ENCODE results near the gene GRID2. TPM values are rescaled to one million over a fixed set of nuclear protein-coding genes. Genes with fewer than 3 reads are reported as not detected.

GRID2 gene
- total and polyA plus RNA-seq, 11 donors = 0.29 to 0.38 (median 0.33) TPM; not detected in 8

DNA sequence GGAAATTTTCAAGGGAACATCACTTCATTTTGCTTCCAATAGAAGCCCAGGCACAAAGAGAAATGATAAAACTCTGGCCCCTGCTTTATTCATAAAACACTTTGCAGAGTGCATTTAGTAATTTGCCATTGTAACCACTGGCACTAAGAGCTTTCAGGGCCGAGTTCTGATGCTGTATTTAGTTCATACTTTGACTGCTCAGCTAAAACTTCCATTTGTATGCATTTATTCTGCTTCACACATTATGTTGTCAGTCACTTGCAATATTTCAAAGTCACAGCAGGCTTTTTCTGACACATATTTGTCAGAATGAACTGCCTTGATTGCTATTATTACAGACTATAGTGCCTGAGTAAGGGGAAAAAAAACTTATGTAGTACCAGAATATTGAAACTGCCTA lies 1350.4 kb downstream of the GRID2 start:
- intact Hi-C loops (cut with DNase I) = no loop called here
- no peak for ATAC-seq
- no peaks in the 10 kb centered on the region for H3K27me3 ChIP-seq
- no peaks in the 10 kb centered on the region for H3K4me1 ChIP-seq
- H3K4me3 ChIP-seq = no peak overlapping the region
- TF ChIP-seq, protein P1, sequence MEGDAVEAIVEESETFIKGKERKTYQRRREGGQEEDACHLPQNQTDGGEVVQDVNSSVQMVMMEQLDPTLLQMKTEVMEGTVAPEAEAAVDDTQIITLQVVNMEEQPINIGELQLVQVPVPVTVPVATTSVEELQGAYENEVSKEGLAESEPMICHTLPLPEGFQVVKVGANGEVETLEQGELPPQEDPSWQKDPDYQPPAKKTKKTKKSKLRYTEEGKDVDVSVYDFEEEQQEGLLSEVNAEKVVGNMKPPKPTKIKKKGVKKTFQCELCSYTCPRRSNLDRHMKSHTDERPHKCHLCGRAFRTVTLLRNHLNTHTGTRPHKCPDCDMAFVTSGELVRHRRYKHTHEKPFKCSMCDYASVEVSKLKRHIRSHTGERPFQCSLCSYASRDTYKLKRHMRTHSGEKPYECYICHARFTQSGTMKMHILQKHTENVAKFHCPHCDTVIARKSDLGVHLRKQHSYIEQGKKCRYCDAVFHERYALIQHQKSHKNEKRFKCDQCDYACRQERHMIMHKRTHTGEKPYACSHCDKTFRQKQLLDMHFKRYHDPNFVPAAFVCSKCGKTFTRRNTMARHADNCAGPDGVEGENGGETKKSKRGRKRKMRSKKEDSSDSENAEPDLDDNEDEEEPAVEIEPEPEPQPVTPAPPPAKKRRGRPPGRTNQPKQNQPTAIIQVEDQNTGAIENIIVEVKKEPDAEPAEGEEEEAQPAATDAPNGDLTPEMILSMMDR (IDR thresholded peaks at IDR 0.05) = no peak
- no peak for TF ChIP-seq POLR2A (IDR thresholded peaks at IDR 0.05)
- no peak overlapping the region for H3K27ac ChIP-seq
- DNase-seq = no peak
- WGBS, 4 donors = 52 to 64% (median 55%) methylated on average over 1 of the region's 1 CpG
- no peaks in the 10 kb centered on the region for H3K36me3 ChIP-seq
- no peaks in the 10 kb centered on the region for H3K9me3 ChIP-seq

DNA sequence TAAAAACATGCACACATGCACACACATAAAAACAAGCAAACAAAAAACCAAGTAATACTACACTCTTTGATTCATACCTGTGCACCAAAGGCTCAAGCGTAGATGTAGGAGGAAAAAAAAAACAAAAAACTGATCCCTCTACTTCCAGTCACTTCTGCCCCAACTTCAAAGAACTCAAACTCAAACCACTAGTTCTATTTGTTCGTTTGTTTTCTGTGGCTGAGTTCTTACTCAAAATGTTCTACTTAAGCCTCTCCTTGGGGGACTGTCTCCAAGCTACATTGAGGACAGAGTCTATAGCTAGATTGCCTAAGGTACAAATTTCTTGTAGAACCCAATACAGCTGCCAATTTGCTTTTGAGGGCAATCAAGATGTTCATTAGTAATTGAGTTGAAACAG lies 1353.8 kb downstream of the GRID2 start:
- H3K27me3 ChIP-seq = no peaks in the 10 kb centered on the region
- ATAC-seq (no peak), DNase-seq (no peak)
- 76 to 82% (median 80%) methylated on average over 2 of the region's 2 CpGs for WGBS, 4 donors
- intact Hi-C loops (cut with DNase I) = no loop called here
- no peaks in the 10 kb centered on the region for H3K36me3 ChIP-seq
- H3K4me1 ChIP-seq = no peaks in the 10 kb centered on the region
- H3K4me3 ChIP-seq = no peak overlapping the region
- TF ChIP-seq, protein P1 (IDR thresholded peaks at IDR 0.05) = no peak
- TF ChIP-seq POLR2A (IDR thresholded peaks at IDR 0.05) = no peak
- no peak overlapping the region for H3K27ac ChIP-seq
- peaks cover 0 to 2% (median 0%) of the 10 kb centered on the region in 12 donors for H3K9me3 ChIP-seq

DNA sequence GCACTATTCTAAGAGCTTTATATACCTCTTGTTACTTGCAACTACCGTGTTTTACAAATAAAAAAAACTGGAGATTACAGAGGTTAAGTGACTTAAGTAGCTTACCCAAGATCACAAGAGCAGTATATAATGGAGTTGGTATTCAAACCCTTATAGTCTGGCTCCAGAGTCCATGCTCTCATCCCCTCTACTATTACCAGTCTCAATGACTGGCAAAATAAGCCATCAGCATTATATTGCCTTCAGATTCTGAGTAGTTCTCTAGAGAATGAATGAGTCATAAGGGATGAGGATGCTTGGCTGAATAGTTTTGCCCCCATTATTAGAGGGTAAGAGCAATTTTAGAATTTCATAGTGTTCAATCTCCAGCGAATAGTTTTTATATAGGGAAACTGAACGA lies 1354.7 kb downstream of the GRID2 start:
- WGBS, 4 donors = 60 to 87% (median 85%) methylated on average over 3 of the region's 3 CpGs
- DNase-seq (no peak), ATAC-seq (no peak)
- Histone ChIP-seq H3K4me3 (no peak overlapping the region), H3K9me3 (peaks cover 0 to 2% (median 0%) of the 10 kb centered on the region in 12 donors), H3K27me3 (no peaks in the 10 kb centered on the region), H3K36me3 (no peaks in the 10 kb centered on the region), H3K4me1 (no peaks in the 10 kb centered on the region), H3K27ac (no peak overlapping the region)
- TF ChIP-seq POLR2A (IDR thresholded peaks at IDR 0.05) = no peak
- TF ChIP-seq, protein P1 (IDR thresholded peaks at IDR 0.05) = no peak
- intact Hi-C loops (cut with DNase I) = no loop called here

DNA sequence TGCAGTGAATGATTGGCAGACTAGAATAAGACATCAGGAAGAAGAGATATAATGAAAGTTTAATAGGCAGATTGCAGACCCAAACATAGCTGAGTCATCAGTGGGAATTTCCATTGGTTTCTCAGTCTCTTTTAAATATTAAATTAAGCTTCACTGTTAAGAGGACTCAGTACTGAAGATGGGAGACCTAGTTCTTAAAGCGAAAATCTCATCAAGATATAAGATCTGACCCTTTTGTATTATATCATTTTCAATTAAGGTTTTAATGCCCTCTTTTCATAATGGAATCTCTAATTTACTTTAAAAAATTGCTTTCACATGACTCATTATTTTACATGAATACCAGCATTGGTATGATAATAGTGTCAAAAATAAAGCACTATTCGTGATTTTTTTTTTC lies 1355.9 kb downstream of the GRID2 start:
- 73 to 83% (median 76%) methylated on average over 2 of the region's 2 CpGs for WGBS, 4 donors
- ATAC-seq (no peak), DNase-seq (no peak)
- no peak for TF ChIP-seq POLR2A (IDR thresholded peaks at IDR 0.05)
- TF ChIP-seq, protein P1 (IDR thresholded peaks at IDR 0.05) = no peak
- no peak overlapping the region for H3K4me3 ChIP-seq
- H3K9me3 ChIP-seq = peaks cover 0 to 2% (median 0%) of the 10 kb centered on the region in 12 donors
- intact Hi-C loops (cut with DNase I) = no loop called here
- H3K27me3 ChIP-seq = no peaks in the 10 kb centered on the region
- no peak overlapping the region for H3K27ac ChIP-seq
- no peaks in the 10 kb centered on the region for H3K4me1 ChIP-seq
- H3K36me3 ChIP-seq = no peaks in the 10 kb centered on the region
